HG03159 (cell line): ENCODE data around the gene PEAK1.
"Not testable (repeated sequence)": the region's sequence is repeated elsewhere in the genome, so short reads cannot be mapped to it uniquely, and the experiment has no call there.

ENCODE experiments used
- ATAC-seq: cut with Tn5 transposase; IDR thresholded peaks from one replicate; pipeline ENCODE4 v1.9.1; 2021; ENCODE audit warnings: mild to moderate bottlenecking, moderate library complexity; ENCODE audit not compliant: unreplicated experiment

Gene PEAK1

GRCh38 chr15:77311618-77312398 is 108.1 kb downstream of the PEAK1 start:
- ATAC-seq = no peak

- no peak for ATAC-seq
Observed at GRCh38 chr15:77311020-77311419, 108.9 kb downstream of the PEAK1 start.

GRCh38 chr15:77309392-77309791 is 110.5 kb downstream of the PEAK1 start:
- ATAC-seq = no peak

GRCh38 chr15:77305953-77306352 is 114.0 kb downstream of the PEAK1 start:
- ATAC-seq = no peak

- no peak for ATAC-seq
Observed at GRCh38 chr15:77296773-77297337, 123.0 kb downstream of the PEAK1 start.

- no peak for ATAC-seq
Observed at GRCh38 chr15:77295446-77295845, 124.5 kb downstream of the PEAK1 start.

GRCh38 chr15:77292969-77293558 is 126.8 kb downstream of the PEAK1 start:
- ATAC-seq = no peak

GRCh38 chr15:77291107-77291506 is 128.8 kb downstream of the PEAK1 start:
- ATAC-seq = no peak

- no peak for ATAC-seq
Observed at GRCh38 chr15:77287385-77287784, 132.5 kb downstream of the PEAK1 start.

GRCh38 chr15:77285057-77285997 is 134.6 kb downstream of the PEAK1 start:
- ATAC-seq = no peak

GRCh38 chr15:77282333-77282732 is 137.6 kb downstream of the PEAK1 start:
- no peak for ATAC-seq

GRCh38 chr15:77276943-77277342 is 143.0 kb downstream of the PEAK1 start:
- ATAC-seq = no peak

- no peak for ATAC-seq
Observed at GRCh38 chr15:77276096-77276495, 143.8 kb downstream of the PEAK1 start.

GRCh38 chr15:77273136-77273535 is 146.8 kb downstream of the PEAK1 start:
- ATAC-seq = not testable (repeated sequence)

GRCh38 chr15:77266708-77267386 is 153.1 kb downstream of the PEAK1 start:
- ATAC-seq = no peak

- ATAC-seq = no peak
Observed at GRCh38 chr15:77255385-77255784, 164.5 kb downstream of the PEAK1 start.

- ATAC-seq = no peak
Observed at GRCh38 chr15:77251662-77252061, 168.2 kb downstream of the PEAK1 start.

GRCh38 chr15:77247116-77247515 is 172.8 kb downstream of the PEAK1 start:
- no peak for ATAC-seq

- no peak for ATAC-seq
Observed at GRCh38 chr15:77243716-77244401, 176.0 kb downstream of the PEAK1 start.

- ATAC-seq = no peak
Observed at GRCh38 chr15:77243135-77243534, 176.8 kb downstream of the PEAK1 start.
